H9 (cell line): ENCODE results near the gene ANP32B. TPM values are rescaled to one million over a fixed set of nuclear protein-coding genes. Genes with fewer than 3 reads are reported as not detected.
"Not testable (repeated sequence)": the region's sequence is repeated elsewhere in the genome, so short reads cannot be mapped to it uniquely, and the experiment has no call there.

Experiments used
- DNase-seq: peaks from one replicate; pipeline ENCODE4 v3.0.0-alpha.2; 2017
- H2AFZ ChIP-seq: one replicate; pipeline ENCODE4 v1.6.1; 2013; ENCODE audit warnings: mild to moderate bottlenecking, low read length, control low read depth, moderate library complexity
- H2AK5ac ChIP-seq: 2 replicates; pipeline ENCODE4 v1.6.1; 2013; ENCODE audit warnings: low read length, control low read depth, mixed read lengths; ENCODE audit not compliant: insufficient read length
- H2BK120ac ChIP-seq: one replicate; pipeline ENCODE4 v1.6.1; 2013; ENCODE audit warnings: low read depth, mild to moderate bottlenecking, low read length, control low read depth, inconsistent platforms; ENCODE audit not compliant: poor library complexity, severe bottlenecking
- H2BK12ac ChIP-seq: 2 replicates; pipeline ENCODE4 v1.6.1; 2013; ENCODE audit warnings: low read length, control low read depth, mixed read lengths, low read depth; ENCODE audit not compliant: insufficient read length
- H2BK15ac ChIP-seq: 2 replicates; pipeline ENCODE4 v1.6.1; 2013; ENCODE audit warnings: low read depth, low read length, control low read depth
- H2BK20ac ChIP-seq: one replicate; pipeline ENCODE4 v1.6.1; 2013; ENCODE audit warnings: low read depth, mild to moderate bottlenecking, low read length, control low read depth, inconsistent platforms; ENCODE audit not compliant: poor library complexity, severe bottlenecking
- H2BK5ac ChIP-seq: 2 replicates; pipeline ENCODE4 v1.6.1; 2013; ENCODE audit warnings: low read length, control low read depth, mixed read lengths; ENCODE audit not compliant: insufficient read length
- H3K14ac ChIP-seq: 2 replicates; pipeline ENCODE4 v1.6.1; 2013; ENCODE audit warnings: low read length, control low read depth; ENCODE audit not compliant: insufficient read depth
- H3K18ac ChIP-seq: 2 replicates; pipeline ENCODE4 v1.6.1; 2013; ENCODE audit warnings: low read depth, mild to moderate bottlenecking, mixed read lengths, low read length, control low read depth; ENCODE audit not compliant: insufficient read length
- H3K23ac ChIP-seq: 2 replicates; pipeline ENCODE4 v1.6.1; 2013; ENCODE audit warnings: low read length, control low read depth, mixed read lengths, low read depth; ENCODE audit not compliant: insufficient read length
- H3K23me2 ChIP-seq: 2 replicates; pipeline ENCODE4 v1.6.1; 2013; ENCODE audit warnings: low read depth, mild to moderate bottlenecking, mixed read lengths, low read length, control low read depth; ENCODE audit not compliant: insufficient read length, poor library complexity, severe bottlenecking
- H3K27ac ChIP-seq: 2 replicates; pipeline ENCODE4 v1.5.1; 2013; ENCODE audit warnings: low read length, control low read depth, mixed read lengths, low read depth; ENCODE audit not compliant: insufficient read length
- H3K27me3 ChIP-seq: 2 replicates; pipeline ENCODE4 v1.6.1; 2013; ENCODE audit warnings: low read length, control low read depth, inconsistent platforms; ENCODE audit not compliant: insufficient read depth
- H3K4ac ChIP-seq: 2 replicates; pipeline ENCODE4 v1.6.1; 2013; ENCODE audit warnings: low read depth, mild to moderate bottlenecking, control low read depth, inconsistent platforms, low read length, moderate library complexity
- H3K4me1 ChIP-seq: 2 replicates; pipeline ENCODE4 v1.6.1; 2013; ENCODE audit warnings: low read length, control low read depth, inconsistent platforms; ENCODE audit not compliant: insufficient read depth
- H3K4me2 ChIP-seq: 2 replicates; pipeline ENCODE4 v1.6.1; 2013; ENCODE audit warnings: low read length, control low read depth, mixed read lengths; ENCODE audit not compliant: insufficient read length, insufficient read depth
- H3K56ac ChIP-seq: 2 replicates; pipeline ENCODE4 v1.6.1; 2013; ENCODE audit warnings: low read depth, mild to moderate bottlenecking, mixed read lengths, low read length, control low read depth; ENCODE audit not compliant: insufficient read length
- H3K79me1 ChIP-seq: 2 replicates; pipeline ENCODE4 v1.6.1; 2013; ENCODE audit warnings: low read depth, mild to moderate bottlenecking, moderate library complexity, low read length, control low read depth, inconsistent platforms; ENCODE audit not compliant: insufficient read depth, poor library complexity, severe bottlenecking
- H3K79me2 ChIP-seq: 2 replicates; pipeline ENCODE4 v1.6.1; 2013; ENCODE audit warnings: low read length, control low read depth, inconsistent platforms; ENCODE audit not compliant: insufficient read depth
- H3K9ac ChIP-seq: 2 replicates; pipeline ENCODE4 v1.6.1; 2013; ENCODE audit warnings: low read length, control low read depth, mixed read lengths; ENCODE audit not compliant: insufficient read length; ENCODE audit errors: extremely low read depth
- H3K9me3 ChIP-seq: one replicate; pipeline ENCODE4 v1.6.1; 2013; ENCODE audit warnings: low read depth, low read length, inconsistent platforms; ENCODE audit not compliant: control insufficient read depth
- H3T11ph ChIP-seq: one replicate; pipeline ENCODE4 v1.6.1; 2013; ENCODE audit warnings: mild to moderate bottlenecking, low read length, control low read depth, inconsistent platforms
- H4K20me1 ChIP-seq: one replicate; pipeline ENCODE4 v1.6.1; 2013; ENCODE audit not compliant: control insufficient read depth, insufficient read length, insufficient read depth
- H4K5ac ChIP-seq: 2 replicates; pipeline ENCODE4 v1.6.1; 2013; ENCODE audit warnings: low read depth, mild to moderate bottlenecking, mixed read lengths, low read length, control low read depth; ENCODE audit not compliant: insufficient read length
- H4K8ac ChIP-seq: replicated peaks from 2 replicates; pipeline ENCODE4 v1.6.1; 2013; ENCODE audit warnings: low read length, control low read depth, mixed read lengths, low read depth; ENCODE audit not compliant: insufficient read length
- H4K91ac ChIP-seq: 2 replicates; pipeline ENCODE4 v1.6.1; 2013; ENCODE audit warnings: low read depth, mild to moderate bottlenecking, moderate library complexity, mixed read lengths, low read length, control low read depth; ENCODE audit not compliant: insufficient read length
- H3K27ac Mint-ChIP-seq, 3 experiments: 2 replicates in 2 of 3; 3 replicates in 1 of 3; pipeline ENCODE4 v1.8.0; 2020 to 2021; ENCODE audit warnings: mixed read lengths in 3 of 3, mild to moderate bottlenecking in 1 of 3, moderate library complexity in 1 of 3
- H3K27me3 Mint-ChIP-seq: 2 replicates; pipeline ENCODE4 v1.8.0; 2021; ENCODE audit warnings: low read depth, mild to moderate bottlenecking, moderate library complexity, mixed read lengths
- H3K36me3 Mint-ChIP-seq, 3 experiments: 2 replicates in 2 of 3; 3 replicates in 1 of 3; pipeline ENCODE4 v1.8.0; 2020 to 2021; ENCODE audit warnings: low read depth in 3 of 3, mixed read lengths in 3 of 3; ENCODE audit not compliant: insufficient read depth in 1 of 3
- H3K4me1 Mint-ChIP-seq, 2 experiments: 2 replicates each; pipeline ENCODE4 v1.8.0; 2020; ENCODE audit warnings: mixed read lengths in 2 of 2
- H3K4me3 Mint-ChIP-seq, 2 experiments: 2 replicates in 1 of 2; 3 replicates in 1 of 2; pipeline ENCODE4 v1.8.0; 2020 to 2021; ENCODE audit warnings: mild to moderate bottlenecking in 2 of 2, mixed read lengths in 2 of 2, moderate library complexity in 1 of 2
- H3K9me3 Mint-ChIP-seq, 2 experiments: 2 replicates in 1 of 2; 3 replicates in 1 of 2; pipeline ENCODE4 v1.8.0; 2020; ENCODE audit warnings: mild to moderate bottlenecking in 2 of 2, mixed read lengths in 2 of 2, moderate library complexity in 1 of 2
- CTCF ChIP-seq: fragments of 200-600 bp; sonication (generic); conservative IDR thresholded peaks from 3 replicates; pipeline ENCODE4 v1.8.0; 2021; ENCODE audit warnings: antibody characterized with exemption, mild to moderate bottlenecking
- whole genome bisulfite sequencing: extraction: QIAGEN DNeasy Blood & Tissue Kit; methylation state at CpG from one replicate; pipeline ENCODE4 v1.1.7; 2013; ENCODE audit warnings: missing lambda C conversion rate, low lambda C conversion rate, mixed read lengths; ENCODE audit not compliant: insufficient read length; ENCODE audit errors: extremely low coverage; 5-methylcytosine and 5-hydroxymethylcytosine counted together
- total RNA-seq: library from RNA; stranded (reverse); gene quantifications from 2 replicates; pipeline ENCODE4 v1.2.1, GENCODE V29; 2021

Gene ANP32B
- total RNA-seq, 1 experiment from 2014 or later = 91.6 TPM

GRCh38 chr9:98019098-98019497 lies 36.0 kb downstream of the ANP32B start:
- Mint-ChIP-seq H3K9me3 (no peaks in the 10 kb centered on the region), H3K4me3 (no peak overlapping the region), H3K27me3 (no peaks in the 10 kb centered on the region), H3K36me3 (peaks cover 3 to 35% (median 22%) of the 10 kb centered on the region in 3 experiments; a peak in 6 of 7 replicates), H3K4me1 (no peaks in the 10 kb centered on the region), H3K27ac (no peak overlapping the region)
- Histone ChIP-seq H3K9me3 (no peaks in the 10 kb centered on the region), H3K79me2 (no peaks in the 10 kb centered on the region), H2BK5ac (no peak overlapping the region), H3K79me1 (no peaks in the 10 kb centered on the region), H2AFZ (no peak overlapping the region), H3K27me3 (no peaks in the 10 kb centered on the region), H3K56ac (no peak overlapping the region), H3K18ac (no peak overlapping the region), H4K8ac (no peak overlapping the region), H3K14ac (no peak overlapping the region), H3K4ac (no peak overlapping the region), H3K4me2 (no peak overlapping the region), H3K27ac (no peak overlapping the region), H2BK15ac (no peak overlapping the region), H2BK12ac (no peak overlapping the region), H4K20me1 (no peaks in the 10 kb centered on the region), H4K5ac (no peak overlapping the region), H2AK5ac (no peak overlapping the region), H2BK20ac (no peak overlapping the region), H3K9ac (no peak overlapping the region), H4K91ac (no peak overlapping the region), H2BK120ac (no peak overlapping the region), H3K4me1 (no peaks in the 10 kb centered on the region), H3T11ph (no peak overlapping the region), H3K23me2 (no peaks in the 10 kb centered on the region), H3K23ac (no peak overlapping the region)
- no peak for TF ChIP-seq CTCF
- WGBS = no CpG with 5 or more reads among the region's 4 CpGs
- DNase-seq = peak; percentile 3

DNA sequence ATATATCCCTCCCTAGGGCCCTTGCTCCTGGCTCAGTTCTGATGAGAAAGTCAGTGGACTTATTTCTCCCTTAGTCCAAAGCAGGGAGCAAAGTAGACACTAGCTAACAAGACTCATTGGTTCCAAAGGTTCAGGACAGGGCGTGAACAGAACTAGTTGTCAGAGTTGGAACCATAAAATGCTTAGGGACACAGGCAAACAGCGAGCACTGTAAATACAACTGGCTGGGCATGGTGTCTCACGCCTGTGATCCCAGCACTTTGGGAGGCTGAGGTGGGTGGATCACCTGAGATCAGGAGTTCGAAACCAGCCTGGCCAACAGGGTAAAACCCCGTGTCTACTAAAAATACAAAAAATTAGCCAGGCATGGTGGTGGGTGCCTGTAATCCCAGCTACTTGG lies 36.7 kb downstream of the ANP32B start:
- not testable (repeated sequence) for H2BK12ac ChIP-seq, H3K27ac ChIP-seq, H3K23me2 ChIP-seq, H3K27me3 Mint-ChIP-seq, H3T11ph ChIP-seq, H3K4ac ChIP-seq, H3K79me1 ChIP-seq, H3K9me3 ChIP-seq, H3K23ac ChIP-seq, H2BK120ac ChIP-seq, H3K9me3 Mint-ChIP-seq, H4K20me1 ChIP-seq, H4K91ac ChIP-seq, H3K27me3 ChIP-seq, H2BK20ac ChIP-seq, H2BK5ac ChIP-seq, H3K56ac ChIP-seq, H2AK5ac ChIP-seq, H4K5ac ChIP-seq, H3K9ac ChIP-seq, H3K4me1 ChIP-seq, H4K8ac ChIP-seq, H3K4me3 Mint-ChIP-seq, H3K18ac ChIP-seq, H3K4me2 ChIP-seq, H3K14ac ChIP-seq, H2AFZ ChIP-seq, H2BK15ac ChIP-seq, H3K79me2 ChIP-seq, H3K4me1 Mint-ChIP-seq
- Mint-ChIP-seq H3K27ac (0 out of 7 replicates have a peak overlapping the region, but pooled peaks of 1 of the 3 experiments have one; percentile 53), H3K36me3 (peaks cover 3 to 30% (median 17%) of the 10 kb centered on the region in 3 experiments; a peak in 6 of 7 replicates)
- no CpG with 5 or more reads among the region's 5 CpGs for WGBS
- DNase-seq = peak; percentile 10
